GM12878 (cell line): ENCODE measurements around the gene ERAL1. TPM values are rescaled to one million over a fixed set of nuclear protein-coding genes. Genes with fewer than 3 reads are reported as not detected.

Source experiments
- ATAC-seq: fragments of 200-7000 bp; cut with Tn5 transposase; 3 replicates; pipeline ENCODE4 v1.9.1; 2020; ENCODE audit warnings: mild to moderate bottlenecking, moderate library complexity
- BruUV-seq: library from RNA; stranded (reverse); fragments of 400-500 nt; replicated peaks from 2 replicates; lab custom pipeline; 2021; lab: Mats Ljungman, UMichigan
- CTCF ChIA-PET: fragments of 300-600 bp; sonication (Branson Sonifier 250); formaldehyde crosslinking; extraction: SDS; loops from one replicate; lab custom pipeline; 2021; ENCODE audit warnings: inconsistent platforms; lab: Yijun Ruan, JAX
- POLR2A ChIA-PET: fragments of 350-600 bp; formaldehyde crosslinking; extraction: SDS; loops from one replicate; lab custom pipeline; 2021; ENCODE audit warnings: inconsistent platforms; lab: Charles Lee
- RAD21 ChIA-PET: fragments of 300-600 bp; sonication (Branson Sonifier 250); formaldehyde crosslinking; loops from one replicate; lab custom pipeline; 2023; ENCODE audit warnings: antibody characterized with exemption; ENCODE audit not compliant: unreplicated experiment; lab: Charles Lee
- SMC1A ChIA-PET: fragments of 300-600 bp; sonication (Branson Sonifier 250); formaldehyde crosslinking; loops from one replicate; lab custom pipeline; 2023; ENCODE audit not compliant: unreplicated experiment, uncharacterized antibody; lab: Charles Lee
- DNase-seq: peaks from one replicate; pipeline ENCODE4 v3.0.0-alpha.2; 2011; ENCODE audit warnings: low read depth, low spot score
- FAIRE-seq: peaks from 3 replicates; lab custom pipeline; 2011; peaks lifted over from hg19 to GRCh38; lab: Jason Lieb, UNC
- H2AFZ ChIP-seq: 2 replicates; pipeline ENCODE4 v1.6.0; 2011; ENCODE audit warnings: low read depth, low read length, control low read depth; ENCODE audit not compliant: control insufficient read depth
- H3K27ac ChIP-seq: 2 replicates; pipeline ENCODE4 v1.5.1; 2011; ENCODE audit warnings: control low read depth; ENCODE audit not compliant: control insufficient read depth, insufficient read depth
- H3K27me3 ChIP-seq, 2 experiments: replicated peaks in 1 of 2; 2 replicates each; pipeline versions ENCODE4 v1.6.0 to v1.6.1; 2011; ENCODE audit warnings: low read length in 1 of 2; ENCODE audit not compliant: control insufficient read depth in 2 of 2, insufficient read depth in 2 of 2
- H3K36me3 ChIP-seq, 2 experiments: 2 replicates each; pipeline ENCODE4 v1.5.1; 2011; ENCODE audit warnings: low read length in 1 of 2; ENCODE audit not compliant: control insufficient read depth in 2 of 2, insufficient read depth in 2 of 2
- H3K4me1 ChIP-seq: 2 replicates; pipeline ENCODE4 v1.6.1; 2011; ENCODE audit warnings: mild to moderate bottlenecking, low read length, moderate library complexity, mixed read lengths; ENCODE audit not compliant: control insufficient read depth, insufficient read depth
- H3K4me2 ChIP-seq: 2 replicates; pipeline ENCODE4 v1.6.0; 2011; ENCODE audit warnings: control low read depth; ENCODE audit not compliant: control insufficient read depth, insufficient read depth
- H3K4me3 ChIP-seq: fragments of 200-600 bp; sonication (generic); 2 replicates; pipeline ENCODE4 v1.5.1; 2016
- H3K79me2 ChIP-seq: 2 replicates; pipeline ENCODE4 v1.6.0; 2011; ENCODE audit warnings: low read length; ENCODE audit not compliant: control insufficient read depth, insufficient read depth
- H3K9ac ChIP-seq: 2 replicates; pipeline ENCODE4 v1.8.0; 2011; ENCODE audit warnings: low read length, control low read depth, mixed read lengths; ENCODE audit not compliant: control insufficient read depth, insufficient read depth
- H3K9me3 ChIP-seq: replicated peaks from 3 replicates; pipeline ENCODE4 v1.5.1; 2011; ENCODE audit warnings: mild to moderate bottlenecking, low read length; ENCODE audit not compliant: control insufficient read depth, insufficient read depth
- H4K20me1 ChIP-seq: 2 replicates; pipeline ENCODE4 v1.6.0; 2011; ENCODE audit not compliant: control insufficient read depth, insufficient read depth
- BRCA1 ChIP-seq: IDR thresholded peaks from 2 replicates; pipeline ENCODE4 v1.6.1; 2011; ENCODE audit warnings: low read depth, low read length, improper control_type of control experiment
- CBFB ChIP-seq: IDR thresholded peaks from 2 replicates; pipeline ENCODE4 v1.6.1; 2016; ENCODE audit warnings: antibody characterized with exemption, low read depth
- E2F8 ChIP-seq: fragments of 450-650 bp; IDR thresholded peaks from 2 replicates; pipeline ENCODE4 v1.6.1; 2018; ENCODE audit warnings: mild to moderate bottlenecking, low read depth, moderate library complexity; ENCODE audit not compliant: partially characterized antibody
- GABPA ChIP-seq: IDR thresholded peaks from 2 replicates; pipeline ENCODE4 v1.6.1; 2014; ENCODE audit warnings: antibody characterized with exemption, low read depth, mild to moderate bottlenecking, inconsistent platforms
- HCFC1 ChIP-seq: fragments of 150-350 bp; IDR thresholded peaks from 2 replicates; pipeline ENCODE4 v1.6.1; 2014; ENCODE audit warnings: low read length
- IRF4 ChIP-seq: IDR thresholded peaks from 2 replicates; pipeline ENCODE4 v1.6.1; 2011; ENCODE audit warnings: low read depth, low read length
- MXI1 ChIP-seq: fragments of 150-350 bp; IDR thresholded peaks from 2 replicates; pipeline ENCODE4 v1.6.1; 2011; ENCODE audit warnings: low read depth, mild to moderate bottlenecking, inconsistent platforms, low read length, improper control_type of control experiment
- NR2F1 ChIP-seq: fragments of 450-650 bp; conservative IDR thresholded peaks from 2 replicates; pipeline ENCODE4 v1.6.1; 2017; ENCODE audit warnings: mild to moderate bottlenecking
- PRDM15 ChIP-seq: fragments of 450-650 bp; formaldehyde crosslinking; IDR thresholded peaks from 2 replicates; pipeline ENCODE4 v1.4.0; 2020; ENCODE audit warnings: mild to moderate bottlenecking, moderate library complexity
- RCOR1 ChIP-seq: conservative IDR thresholded peaks from 2 replicates; pipeline ENCODE4 v1.6.1; 2012; ENCODE audit warnings: low read depth, low read length, improper control_type of control experiment
- SMC3 ChIP-seq: IDR thresholded peaks from 2 replicates; pipeline ENCODE4 v1.6.1; 2011; ENCODE audit warnings: low read length, improper control_type of control experiment, borderline replicate concordance
- TBL1XR1 ChIP-seq: IDR thresholded peaks from 2 replicates; pipeline ENCODE4 v1.6.1; 2012; ENCODE audit warnings: low read depth, low read length, improper control_type of control experiment
- WRNIP1 ChIP-seq: IDR thresholded peaks from 2 replicates; pipeline ENCODE4 v1.6.1; 2011; ENCODE audit warnings: low read depth, low read length, improper control_type of control experiment, borderline replicate concordance
- ZNF687 ChIP-seq: fragments of 450-650 bp; IDR thresholded peaks from 2 replicates; pipeline ENCODE4 v1.6.1; 2017; ENCODE audit warnings: mild to moderate bottlenecking, moderate library complexity
- WGBS: methylation state at CpG from one replicate; pipeline ENCODE4 v1.1.6; 2016; ENCODE audit warnings: low lambda C conversion rate; ENCODE audit not compliant: insufficient replicate concordance, insufficient coverage; ENCODE audit errors: missing lambda C conversion rate; 5-methylcytosine and 5-hydroxymethylcytosine counted together
- in situ Hi-C: fragments of 300-500 bp; cut with MboI; formaldehyde crosslinking; loops from 9 replicates; pipeline ENCODE4 v1.14.3; 2018; ENCODE audit warnings: mixed read lengths
- intact Hi-C: fragments of 100-400 bp; cut with micrococcal nuclease; formaldehyde crosslinking; loops from one replicate; pipeline ENCODE4 v1.14.2; 2022; ENCODE audit not compliant: unreplicated experiment
- polyA plus RNA-seq, 11 experiments: library from polyadenylated mRNA; depleted of rRNA in 4 of 11; unstranded in 6 of 11; stranded (reverse) in 5 of 11; fragments of >200 nt; fragmentation: Nextera tagmentation in 4 of 11; fragmentation: Illumina TruSeq in 1 of 11; extraction: Ambion mirVana in 4 of 11; extraction: Trizol in 1 of 11; gene quantifications; 1 replicate in 1 of 11; 2 replicates in 10 of 11; pipeline versions ENCODE4 v1.2.1 to v1.2.3, GENCODE V29; 2011 to 2016; ENCODE audit warnings: inconsistent platforms in 2 of 11, missing spikeins in 2 of 11, low read depth in 1 of 11
- total RNA-seq, 4 experiments: library from RNA; depleted of rRNA in 3 of 4; stranded (reverse); fragments of >200 nt in 3 of 4; fragmentation: Illumina TruSeq in 1 of 4; extraction: Trizol in 1 of 4; gene quantifications; 2 replicates each; pipeline versions ENCODE4 v1.2.1 to v1.2.3, GENCODE V29; 2013 to 2021

Gene ERAL1
- total and polyA plus RNA-seq, 10 of the 15 experiments (the other 5 are each of a cell fraction or from before 2014, with no cell fraction given) = 27.7 to 175 (median 104) TPM

GRCh38 chr17:28881533-28882056 lies 26.8 kb downstream of the ERAL1 start:
- ChIA-PET POLR2A (interaction anchor here (1.8 kb wide), 1 partner anchor 11 kb away, joined by 9 read pairs; no protein-coding TSS in a partner anchor), RAD21 (interaction anchor here (1.6 kb wide), 1 partner anchor 155 kb away, joined by 6 read pairs; no protein-coding TSS in a partner anchor), CTCF (interaction anchor here (0.6 to 2.3 kb wide), 2 partner anchors 118 to 1439 kb away, joined by 3 to 8 read pairs; no protein-coding TSS in a partner anchor), SMC1A (interaction anchor here (1.4 kb wide), 2 partner anchors 15 to 32 kb away, joined by 3 to 4 read pairs; no protein-coding TSS in a partner anchor)
- H3K4me2 ChIP-seq = no peak overlapping the region
- in situ Hi-C loops = loop anchor here (25.0 kb wide), 1 partner anchor 1394 kb away; no protein-coding TSS in a partner anchor
- H3K27ac ChIP-seq = no peak overlapping the region
- DNase-seq (no peak), FAIRE-seq (no peak), ATAC-seq (no peak)
- 98% methylated on average over 17 of the region's 17 CpGs for WGBS
- no peaks in the 10 kb centered on the region for H3K4me1 ChIP-seq
- no peaks in the 10 kb centered on the region for H3K27me3 ChIP-seq
- H2AFZ ChIP-seq = no peak overlapping the region
- H3K36me3 ChIP-seq = peaks cover 9 to 30% of the 10 kb centered on the region in 2 experiments; a peak in 3 of 4 replicates
- H3K4me3 ChIP-seq = no peak overlapping the region
- BruUV-seq = no TSS peak
- no peaks in the 10 kb centered on the region for H3K79me2 ChIP-seq
- H3K9me3 ChIP-seq = no peaks in the 10 kb centered on the region
- intact Hi-C loops = no loop called here
- no peaks in the 10 kb centered on the region for H4K20me1 ChIP-seq
- no peak overlapping the region for H3K9ac ChIP-seq
- no peak for TF ChIP-seq TBL1XR1
- TF ChIP-seq BRCA1 = no peak
- TF ChIP-seq PRDM15 (CRISPR knock-in tag) = no peak
- no peak for TF ChIP-seq HCFC1
- TF ChIP-seq GABPA = no peak
- TF ChIP-seq WRNIP1 = no peak
- TF ChIP-seq SMC3 = no peak
- no peak for TF ChIP-seq MXI1
- no peak for TF ChIP-seq RCOR1
- no peak for TF ChIP-seq ZNF687
- no peak for TF ChIP-seq CBFB
- no peak for TF ChIP-seq E2F8
- TF ChIP-seq NR2F1 = no peak
- TF ChIP-seq IRF4 = no peak
